ENCODE results near the gene PLA2G2C. TPM values are rescaled to one million over a fixed set of nuclear protein-coding genes. Genes with fewer than 3 reads are reported as not detected.

PLA2G2C gene
- total and polyA plus RNA-seq, 9 donors: 0.02 TPM; not detected in 8

GRCh38 chr1:20123722-20124455 is 62.4 kb downstream of the PLA2G2C start:
- Histone ChIP-seq H3K27ac (no peak overlapping the region), H3K9me3 (no peaks in the 10 kb centered on the region), H3K36me3 (no peaks in the 10 kb centered on the region), H3K4me1 (ENCODE audit: insufficient read depth) (no peaks in the 10 kb centered on the region), H3K4me3 (no peak overlapping the region), H3K27me3 (no peaks in the 10 kb centered on the region)
- intact Hi-C loops (cut with DNase I): no loop called here
- 62 to 70% (median 65%) methylated on average over 10 of the region's 10 CpGs for WGBS, 3 donors
- TF ChIP-seq EP300 (IDR thresholded peaks at IDR 0.05): no peak
- TF ChIP-seq POLR2A (IDR thresholded peaks at IDR 0.05): no peak
- no peak for TF ChIP-seq CTCF (IDR thresholded peaks at IDR 0.05)
- no peak for DNase-seq

- 92 to 97% (median 96%) methylated on average over 4 of the region's 4 CpGs for WGBS, 3 donors
- Histone ChIP-seq H3K27me3 (no peaks in the 10 kb centered on the region), H3K36me3 (no peaks in the 10 kb centered on the region), H3K4me1 (ENCODE audit: insufficient read depth) (no peaks in the 10 kb centered on the region), H3K9me3 (no peaks in the 10 kb centered on the region), H3K4me3 (no peak overlapping the region), H3K27ac (no peak overlapping the region)
- intact Hi-C loops (cut with DNase I): no loop called here
- no peak for DNase-seq
- TF ChIP-seq POLR2A (IDR thresholded peaks at IDR 0.05) (no peak), EP300 (IDR thresholded peaks at IDR 0.05) (no peak), CTCF (IDR thresholded peaks at IDR 0.05) (no peak)
Measured at GRCh38 chr1:20120796-20121195, 65.5 kb downstream of the PLA2G2C start.

GRCh38 chr1:20119347-20119746 is 67.0 kb downstream of the PLA2G2C start, which contains the start of gene PLA2G2D:
Gene PLA2G2D, minus strand, starts transcription at chr1:20119536. Its CDS starts 38 bp downstream, at chr1:20119498.
- 85 to 97% (median 93%) methylated on average over 2 of the region's 2 CpGs for WGBS, 3 donors
- Histone ChIP-seq H3K4me1 (ENCODE audit: insufficient read depth) (no peaks in the 10 kb centered on the region), H3K27me3 (no peaks in the 10 kb centered on the region), H3K4me3 (no peak within 1 kb of the TSS), H3K27ac (no peak within 1 kb of the TSS), H3K36me3 (no peaks in the 10 kb centered on the region), H3K9me3 (no peaks in the 10 kb centered on the region)
- TF ChIP-seq EP300 (IDR thresholded peaks at IDR 0.05): no peak
- TF ChIP-seq CTCF (IDR thresholded peaks at IDR 0.05): no peak
- no peak for TF ChIP-seq POLR2A (IDR thresholded peaks at IDR 0.05)
- DNase-seq: no peak
- intact Hi-C loops (cut with DNase I): no loop called here

- Histone ChIP-seq H3K4me1 (ENCODE audit: insufficient read depth) (no peaks in the 10 kb centered on the region), H3K36me3 (no peaks in the 10 kb centered on the region), H3K27me3 (no peaks in the 10 kb centered on the region), H3K9me3 (no peaks in the 10 kb centered on the region), H3K4me3 (no peak overlapping the region), H3K27ac (no peak overlapping the region)
- no peak for DNase-seq
- TF ChIP-seq EP300 (IDR thresholded peaks at IDR 0.05): no peak
- TF ChIP-seq POLR2A (IDR thresholded peaks at IDR 0.05): no peak
- TF ChIP-seq CTCF (IDR thresholded peaks at IDR 0.05): no peak
- intact Hi-C loops (cut with DNase I): no loop called here
Measured at GRCh38 chr1:20117236-20117635, 69.1 kb downstream of the PLA2G2C start.
